Breast epithelium (tissue), 3 donors: Measurements from ENCODE around the gene SKAP1.

Experiments used
- CTCF ChIP-seq, 3 donors: fragments of 450-650 bp; IDR thresholded peaks; one replicate each; pipeline ENCODE4 v1.5.1; 2016 to 2017; ENCODE audit warnings: antibody characterized with exemption in 3 of 3, mild to moderate bottlenecking in 3 of 3, moderate library complexity in 3 of 3
- POLR2A ChIP-seq: fragments of 450-650 bp; IDR thresholded peaks from one replicate; pipeline ENCODE4 v1.6.1; 2016; ENCODE audit warnings: antibody characterized with exemption, mild to moderate bottlenecking, moderate library complexity

DNA sequence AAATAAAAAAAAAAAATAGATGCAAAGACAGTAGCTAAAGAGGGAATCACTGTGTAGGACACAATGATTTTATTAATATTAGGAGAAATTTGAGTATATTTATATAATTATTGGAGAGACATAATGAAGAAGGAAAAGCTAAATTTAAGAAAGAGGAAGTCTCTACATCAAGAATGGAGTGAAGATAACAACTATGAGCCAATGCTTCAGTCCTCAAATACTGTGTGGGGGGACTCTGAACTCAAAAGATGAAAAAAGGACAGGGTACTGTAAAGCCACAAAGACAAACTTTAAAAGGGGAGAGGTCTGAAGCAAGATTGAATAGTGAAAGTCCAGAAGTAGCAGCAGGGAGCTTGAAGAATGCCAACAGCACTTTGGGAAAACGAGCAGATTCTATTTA, 44.7 kb downstream of the SKAP1 start:
- TF ChIP-seq CTCF (IDR thresholded peaks at IDR 0.05) (no peak), POLR2A (no peak)
